ENCODE results near the gene PDK2.

Gene PDK2

GRCh38 chr17:50094753-50095619 is at the start of gene PDK2:
Gene PDK2 (plus strand): TSS chr17:50095351. CDS start chr17:50095436, 85 bp downstream.
- H3K4me1 ChIP-seq: peaks cover 11% of the 10 kb centered on the region
- TF ChIP-seq CTCF (IDR thresholded peaks at IDR 0.05): no peak

GRCh38 chr17:50046179-50046578 is 49.0 kb upstream of the PDK2 start:
- no peak overlapping the region for H3K27ac ChIP-seq

More at GRCh38 chr17:50094753-50095619, at the start of gene PDK2:
- Histone ChIP-seq H3K27ac (peak within 1 kb of the TSS; percentile 77), H3K4me3 (ENCODE audit: low read depth, low read length) (peak within 1 kb of the TSS; percentile 98), H3K79me2 (peaks cover 5% of the 10 kb centered on the region), H3K27me3 (ENCODE audit: control insufficient read depth, insufficient read depth, low read length) (no peaks in the 10 kb centered on the region), H3K4me2 (ENCODE audit: low read length) (peak within 1 kb of the TSS; percentile 97), H2AFZ (peak within 1 kb of the TSS; percentile 96), H3K9ac (peak within 1 kb of the TSS; percentile 70), H3K9me3 (ENCODE audit: control insufficient read depth, low read length) (no peaks in the 10 kb centered on the region), H3K36me3 (ENCODE audit: control insufficient read depth, insufficient read depth, low read length) (no peaks in the 10 kb centered on the region)

GRCh38 chr17:50046667-50047066 is 48.5 kb upstream of the PDK2 start:
- no peak overlapping the region for H3K4me2 ChIP-seq (ENCODE audit: low read length)
- H3K79me2 ChIP-seq: no peaks in the 10 kb centered on the region
- H3K9me3 ChIP-seq (ENCODE audit: control insufficient read depth, low read length): no peaks in the 10 kb centered on the region
- H3K9ac ChIP-seq: no peak overlapping the region
- no peak for TF ChIP-seq CTCF (IDR thresholded peaks at IDR 0.05)
- no peaks in the 10 kb centered on the region for H3K27me3 ChIP-seq (ENCODE audit: control insufficient read depth, insufficient read depth, low read length)
- H3K4me3 ChIP-seq (ENCODE audit: low read depth, low read length): no peak overlapping the region
- H2AFZ ChIP-seq: no peak overlapping the region
- H3K27ac ChIP-seq: no peak overlapping the region
- H3K36me3 ChIP-seq (ENCODE audit: control insufficient read depth, insufficient read depth, low read length): no peaks in the 10 kb centered on the region
- H3K4me1 ChIP-seq: no peaks in the 10 kb centered on the region

More at GRCh38 chr17:50046179-50046578, 49.0 kb upstream of the PDK2 start:
- Histone ChIP-seq H2AFZ (no peak overlapping the region), H3K36me3 (ENCODE audit: control insufficient read depth, insufficient read depth, low read length) (no peaks in the 10 kb centered on the region), H3K4me2 (ENCODE audit: low read length) (no peak overlapping the region), H3K4me1 (no peaks in the 10 kb centered on the region), H3K79me2 (no peaks in the 10 kb centered on the region), H3K9ac (no peak overlapping the region), H3K4me3 (ENCODE audit: low read depth, low read length) (no peak overlapping the region), H3K9me3 (ENCODE audit: control insufficient read depth, low read length) (no peaks in the 10 kb centered on the region), H3K27me3 (ENCODE audit: control insufficient read depth, insufficient read depth, low read length) (no peaks in the 10 kb centered on the region)
- TF ChIP-seq CTCF (IDR thresholded peaks at IDR 0.05): no peak

- H3K27me3 ChIP-seq (ENCODE audit: control insufficient read depth, insufficient read depth, low read length): no peaks in the 10 kb centered on the region
- no peak for TF ChIP-seq CTCF (IDR thresholded peaks at IDR 0.05)
- no peaks in the 10 kb centered on the region for H3K9me3 ChIP-seq (ENCODE audit: control insufficient read depth, low read length)
- H3K4me2 ChIP-seq (ENCODE audit: low read length): no peak overlapping the region
- H3K27ac ChIP-seq: no peak overlapping the region
- no peak overlapping the region for H2AFZ ChIP-seq
- no peaks in the 10 kb centered on the region for H3K36me3 ChIP-seq (ENCODE audit: control insufficient read depth, insufficient read depth, low read length)
- no peak overlapping the region for H3K9ac ChIP-seq
- no peak overlapping the region for H3K4me3 ChIP-seq (ENCODE audit: low read depth, low read length)
- no peaks in the 10 kb centered on the region for H3K4me1 ChIP-seq
- no peaks in the 10 kb centered on the region for H3K79me2 ChIP-seq
These were observed 48.1 kb upstream of the PDK2 start for GRCh38 chr17:50047083-50047482.

Measured in parathyroid adenoma (tissue), 2 donors.